Neutrophil (primary cell): ENCODE results near the gene CNDP1.

Experiments
- H3K27ac ChIP-seq: fragments of 200-600 bp; sonication (generic); 2 replicates; pipeline ENCODE4 v1.5.1; 2016; ENCODE audit warnings: mild to moderate bottlenecking, moderate library complexity
- H3K27me3 ChIP-seq: fragments of 200-600 bp; sonication (generic); 2 replicates; pipeline ENCODE4 v1.6.0; 2016; ENCODE audit warnings: mild to moderate bottlenecking
- H3K36me3 ChIP-seq: fragments of 200-600 bp; sonication (generic); 2 replicates; pipeline ENCODE4 v1.5.1; 2017
- H3K4me1 ChIP-seq, 2 experiments: fragments of 200-600 bp in 1 of 2; sonication (generic) in 1 of 2; 1 replicate in 1 of 2; 2 replicates in 1 of 2; pipeline versions ENCODE4 v1.5.1 to v1.6.1; 2013 to 2016; ENCODE audit warnings: low read depth in 1 of 2, low read length in 1 of 2, mild to moderate bottlenecking in 1 of 2, moderate library complexity in 1 of 2; ENCODE audit not compliant: control insufficient read depth in 1 of 2, insufficient read depth in 1 of 2
- H3K4me3 ChIP-seq, 2 experiments: fragments of 200-600 bp in 1 of 2; sonication (generic) in 1 of 2; 1 replicate in 1 of 2; 2 replicates in 1 of 2; pipeline ENCODE4 v1.5.1; 2013 to 2016; ENCODE audit warnings: low read depth in 1 of 2, low read length in 1 of 2, mild to moderate bottlenecking in 1 of 2, moderate library complexity in 1 of 2
- H3K9me3 ChIP-seq: fragments of 200-600 bp; sonication (generic); 2 replicates; pipeline ENCODE4 v1.5.1; 2016
- CTCF ChIP-seq: fragments of 200-600 bp; sonication (generic); IDR thresholded peaks from 2 replicates; pipeline ENCODE4 v1.5.1; 2016; ENCODE audit warnings: antibody characterized with exemption

CNDP1 gene

DNA sequence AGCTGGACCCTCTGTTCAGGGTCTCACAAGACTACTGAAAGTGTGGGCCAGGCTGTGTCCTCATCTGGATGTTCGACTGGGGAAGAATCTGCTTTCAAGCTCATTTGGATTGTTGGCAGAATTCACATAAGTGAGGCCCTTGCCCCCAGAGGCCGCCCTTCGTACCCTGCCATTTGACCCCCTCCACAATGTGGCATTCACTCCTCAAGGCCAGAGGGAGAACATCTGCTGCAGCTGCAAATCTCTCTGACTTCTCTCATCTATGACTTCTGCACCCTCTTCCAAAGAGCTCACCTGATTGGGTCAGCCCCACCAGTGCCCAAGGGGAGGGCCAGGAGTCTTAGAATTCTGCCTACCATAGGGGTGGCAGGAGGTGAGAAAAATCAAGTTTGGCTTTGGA is 42.0 kb upstream of the CNDP1 start:
- no peaks in the 10 kb centered on the region for H3K9me3 ChIP-seq
- H3K4me1 ChIP-seq, result peaks cover 13 to 14% of the 10 kb centered on the region in 2 experiments
- H3K27me3 ChIP-seq, result peaks cover 35% of the 10 kb centered on the region
- no peak for TF ChIP-seq CTCF
- H3K4me3 ChIP-seq, result no peak overlapping the region
- H3K27ac ChIP-seq, result no peak overlapping the region
- no peaks in the 10 kb centered on the region for H3K36me3 ChIP-seq

DNA sequence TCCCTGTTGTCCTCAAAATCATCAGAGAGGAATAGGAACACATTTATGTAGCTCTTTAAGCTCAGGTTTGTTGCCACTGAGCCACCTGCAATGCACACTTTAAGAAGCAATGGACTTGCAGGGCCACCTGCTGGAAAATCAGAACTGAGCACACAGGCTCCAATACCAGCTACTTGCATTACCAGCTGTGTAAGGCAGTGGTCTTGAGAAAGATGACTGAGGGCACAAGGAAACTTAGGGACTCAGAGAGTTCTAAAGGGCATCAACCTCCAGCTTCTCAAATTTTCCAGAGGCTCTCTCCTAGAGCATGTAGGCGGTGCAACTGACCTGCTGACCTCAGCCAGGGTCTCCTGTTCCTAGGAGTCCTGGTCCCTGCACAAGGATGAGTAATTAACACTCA is 40.6 kb upstream of the CNDP1 start:
- H3K27me3 ChIP-seq, result peaks cover 35% of the 10 kb centered on the region
- no peak overlapping the region for H3K4me3 ChIP-seq
- peaks cover 20 to 22% of the 10 kb centered on the region in 2 experiments for H3K4me1 ChIP-seq
- H3K27ac ChIP-seq, result no peak overlapping the region
- H3K9me3 ChIP-seq, result no peaks in the 10 kb centered on the region
- no peaks in the 10 kb centered on the region for H3K36me3 ChIP-seq
- TF ChIP-seq CTCF, result no peak

- H3K36me3 ChIP-seq, result no peaks in the 10 kb centered on the region
- H3K27me3 ChIP-seq, result peaks cover 32% of the 10 kb centered on the region
- H3K4me1 ChIP-seq, result peaks cover 29 to 30% of the 10 kb centered on the region in 2 experiments
- no peak for TF ChIP-seq CTCF
- no peak overlapping the region for H3K4me3 ChIP-seq
- no peaks in the 10 kb centered on the region for H3K9me3 ChIP-seq
- no peak overlapping the region for H3K27ac ChIP-seq
Measured at GRCh38 chr18:74494514-74494913, 39.8 kb upstream of the CNDP1 start.

DNA sequence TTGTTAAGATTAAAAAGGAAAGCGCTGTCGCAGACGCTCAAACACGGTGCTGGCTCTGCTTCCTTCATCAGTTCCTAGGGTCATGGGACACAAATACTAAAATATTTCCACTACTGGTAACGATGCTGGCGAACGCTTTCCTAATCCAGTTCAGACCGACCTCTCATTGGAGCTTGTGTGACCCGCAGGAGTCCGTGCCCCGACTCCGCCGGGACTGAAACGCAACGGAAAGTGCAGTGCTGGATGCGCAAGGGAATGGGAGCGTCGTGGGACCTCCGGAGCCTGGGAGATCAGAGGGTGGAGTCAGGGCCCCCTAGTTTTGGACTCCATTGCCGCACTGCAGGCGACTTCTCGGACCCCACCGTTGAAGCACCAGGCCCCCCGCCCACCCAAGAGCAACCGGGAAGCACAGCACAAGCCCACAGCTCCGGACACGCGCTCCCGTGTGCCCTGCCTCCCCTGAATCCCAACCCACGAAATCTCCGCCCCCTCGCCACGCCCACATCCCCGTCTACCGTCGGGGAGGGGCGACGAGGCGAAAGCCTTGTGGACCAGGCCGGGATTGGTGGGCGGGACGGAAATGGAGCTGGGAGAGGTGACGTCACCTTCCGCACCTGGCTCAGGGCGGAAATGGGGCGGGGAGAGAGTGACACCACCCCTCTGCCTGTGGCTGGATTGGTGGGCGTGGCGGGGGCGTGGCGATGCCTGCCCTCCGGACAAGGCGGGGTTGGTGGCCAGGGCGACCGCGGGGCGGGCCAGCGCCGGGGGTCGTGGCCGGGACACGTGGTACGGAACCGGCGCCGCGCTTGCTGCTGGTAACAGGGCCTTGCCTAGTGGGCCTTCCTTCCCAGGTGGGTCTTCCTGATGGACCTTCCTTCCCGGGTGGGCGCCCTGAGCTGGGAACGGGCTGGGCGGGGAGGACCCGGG is 38.5 kb upstream of the CNDP1 start, which contains the start of gene CNDP2:
Gene CNDP2, plus strand, starts transcription at position 783 of the 927 bp plus-strand sequence. CDS start 3,611 bp downstream, outside the sequence.
- TF ChIP-seq CTCF, result peak; percentile 23
- H3K27me3 ChIP-seq, result peaks cover 26% of the 10 kb centered on the region
- no peaks in the 10 kb centered on the region for H3K9me3 ChIP-seq
- no peaks in the 10 kb centered on the region for H3K36me3 ChIP-seq
- peak within 1 kb of the TSS; percentile 81 to 90 for H3K4me3 ChIP-seq
- H3K27ac ChIP-seq, result peak within 1 kb of the TSS; percentile 78
- peaks cover 39 to 40% of the 10 kb centered on the region in 2 experiments for H3K4me1 ChIP-seq

DNA sequence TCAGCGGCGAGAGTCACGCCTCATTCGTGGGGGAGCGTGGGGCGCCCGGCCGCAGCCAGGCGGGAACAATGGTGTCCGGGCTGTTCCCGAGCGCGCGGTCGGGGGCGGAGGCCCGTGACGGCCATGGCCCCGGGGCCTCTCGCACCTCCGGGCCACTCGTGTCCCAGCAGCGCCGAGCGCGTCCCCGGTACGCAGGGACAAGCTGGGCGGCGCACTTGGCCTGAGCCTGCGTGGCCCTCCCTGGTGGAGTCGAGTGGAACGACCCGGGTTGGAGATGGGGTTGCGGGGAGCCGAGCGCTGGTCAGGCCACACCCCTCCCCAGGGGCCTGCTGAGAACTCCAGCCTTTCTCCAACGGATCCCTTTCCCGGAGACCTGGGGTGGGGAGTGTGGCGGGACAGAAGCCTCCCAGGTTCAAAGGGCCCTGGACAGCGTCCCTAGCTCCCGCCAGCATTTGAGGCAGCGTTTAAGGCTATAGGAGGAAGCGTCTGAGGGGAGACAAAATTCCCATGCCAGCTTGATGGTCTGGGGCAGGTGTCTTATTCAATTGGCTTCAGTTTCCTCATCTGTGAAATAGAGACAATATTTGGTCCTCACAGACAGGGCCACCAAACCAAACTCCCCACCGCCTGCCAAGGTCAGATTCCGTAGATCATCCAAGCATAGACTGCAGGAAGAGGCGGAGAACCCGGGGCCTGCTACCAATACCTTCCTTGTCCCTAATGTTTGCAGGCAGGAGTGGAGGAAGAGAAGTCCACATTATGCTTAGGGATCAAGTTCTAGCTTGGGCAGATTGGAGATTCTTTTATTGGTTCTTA is 37.6 kb upstream of the CNDP1 start:
- H3K27ac ChIP-seq, result peak overlapping the region; percentile 78
- no peak for TF ChIP-seq CTCF
- H3K36me3 ChIP-seq, result no peaks in the 10 kb centered on the region
- H3K27me3 ChIP-seq, result peaks cover 26% of the 10 kb centered on the region
- H3K4me3 ChIP-seq, result peak overlapping the region; percentile 81 to 90
- H3K9me3 ChIP-seq, result no peaks in the 10 kb centered on the region
- peaks cover 39 to 40% of the 10 kb centered on the region in 2 experiments for H3K4me1 ChIP-seq
